Osteocyte (in vitro differentiated cells): Measurements from ENCODE around the gene VSIG10L2. TPM values are rescaled to one million over a fixed set of nuclear protein-coding genes. Genes with fewer than 3 reads are reported as not detected.
A peak's percentile ranks its signal among the peaks of the same experiment; 100 is the strongest.
"Not testable (repeated sequence)": the region's sequence is repeated elsewhere in the genome, so short reads cannot be mapped to it uniquely, and the experiment has no call there.

Experiments used
- DNase-seq: peaks from one replicate; pipeline ENCODE4 v3.0.0; 2021; ENCODE audit warnings: mixed read lengths; ENCODE audit not compliant: unreplicated experiment; ENCODE audit errors: extremely low spot score
- H3K27ac Mint-ChIP-seq: one replicate; pipeline ENCODE4 v1.8.0; 2021; ENCODE audit warnings: mild to moderate bottlenecking, mixed read lengths; ENCODE audit not compliant: unreplicated experiment
- H3K27me3 Mint-ChIP-seq: one replicate; pipeline ENCODE4 v1.8.0; 2021; ENCODE audit warnings: mixed read lengths; ENCODE audit not compliant: unreplicated experiment
- H3K36me3 Mint-ChIP-seq: one replicate; pipeline ENCODE4 v1.8.0; 2021; ENCODE audit warnings: mixed read lengths; ENCODE audit not compliant: unreplicated experiment
- H3K4me1 Mint-ChIP-seq: one replicate; pipeline ENCODE4 v1.8.0; 2021; ENCODE audit warnings: mixed read lengths; ENCODE audit not compliant: unreplicated experiment
- H3K4me3 Mint-ChIP-seq: one replicate; pipeline ENCODE4 v1.8.0; 2021; ENCODE audit warnings: mild to moderate bottlenecking, moderate library complexity, mixed read lengths; ENCODE audit not compliant: unreplicated experiment
- H3K9me3 Mint-ChIP-seq: one replicate; pipeline ENCODE4 v1.8.0; 2021; ENCODE audit warnings: mixed read lengths; ENCODE audit not compliant: unreplicated experiment
- total RNA-seq: library from RNA; stranded (reverse); gene quantifications from 2 replicates; pipeline ENCODE4 v1.2.1, GENCODE V29; 2021
- TF ChIP-seq, protein P1 (sequence below): fragments of 200-600 bp; sonication (generic); IDR thresholded peaks from 2 replicates; pipeline ENCODE4 v1.5.0; 2021; ENCODE audit warnings: antibody characterized with exemption, mild to moderate bottlenecking, moderate library complexity

Gene VSIG10L2
- total RNA-seq, 1 donor from 2014 or later, result not detected

DNA sequence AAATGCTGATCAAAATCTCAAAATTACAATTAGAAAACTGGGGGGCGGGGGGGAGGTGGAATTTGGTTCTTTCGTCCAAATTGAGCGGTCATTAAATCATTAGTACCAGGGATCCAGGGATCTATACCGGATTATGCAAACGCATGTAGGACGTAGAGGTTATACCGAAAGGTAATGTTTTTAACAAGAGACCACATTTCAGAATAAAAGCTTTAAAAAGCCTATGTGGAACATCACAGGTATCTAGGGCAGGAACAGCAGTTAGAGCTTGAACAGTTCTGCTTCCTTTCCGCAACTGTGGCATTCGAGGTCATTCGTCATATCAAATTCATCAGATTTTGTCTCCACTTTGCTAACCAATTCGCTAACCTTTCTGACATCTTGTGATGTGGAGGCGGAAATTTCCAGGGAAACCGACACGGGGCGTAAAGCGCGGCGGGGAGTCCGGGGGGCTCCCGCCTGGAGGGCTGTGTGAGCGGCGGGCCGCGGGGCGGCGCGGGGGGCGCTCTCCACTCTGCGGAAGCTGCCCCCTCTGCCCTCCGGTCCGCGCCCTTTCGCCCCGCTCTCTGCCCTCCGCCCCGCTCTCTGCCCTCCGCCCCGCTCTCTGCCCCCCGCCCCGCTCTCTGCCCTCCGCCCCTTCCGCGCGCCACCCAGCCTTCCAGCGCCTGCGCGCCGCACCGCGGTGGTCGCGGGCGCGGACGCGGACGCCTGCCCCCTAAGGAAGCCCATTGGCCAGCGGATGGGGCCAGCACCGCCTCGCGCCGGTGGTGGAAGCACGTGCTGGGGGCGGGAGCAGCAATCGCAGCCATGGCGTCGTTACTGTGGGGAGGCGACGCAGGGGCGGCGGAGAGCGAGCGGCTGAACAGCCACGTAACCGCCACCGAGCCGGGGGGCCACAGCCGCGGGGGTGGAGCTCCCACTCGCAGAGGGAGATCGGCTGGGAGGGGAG, 41.9 kb upstream of the VSIG10L2 start, which contains the start of gene DDX25:
Gene DDX25 (plus strand): TSS at position 798 of the 949 bp plus-strand sequence. CDS start 10 bp downstream, at position 808.
- peak within 1 kb of the TSS; percentile 93 for H3K4me3 Mint-ChIP-seq
- H3K27me3 Mint-ChIP-seq, result peaks cover 45% of the 10 kb centered on the region
- H3K27ac Mint-ChIP-seq, result no peak within 1 kb of the TSS
- no peaks in the 10 kb centered on the region for H3K9me3 Mint-ChIP-seq
- TF ChIP-seq, protein P1, sequence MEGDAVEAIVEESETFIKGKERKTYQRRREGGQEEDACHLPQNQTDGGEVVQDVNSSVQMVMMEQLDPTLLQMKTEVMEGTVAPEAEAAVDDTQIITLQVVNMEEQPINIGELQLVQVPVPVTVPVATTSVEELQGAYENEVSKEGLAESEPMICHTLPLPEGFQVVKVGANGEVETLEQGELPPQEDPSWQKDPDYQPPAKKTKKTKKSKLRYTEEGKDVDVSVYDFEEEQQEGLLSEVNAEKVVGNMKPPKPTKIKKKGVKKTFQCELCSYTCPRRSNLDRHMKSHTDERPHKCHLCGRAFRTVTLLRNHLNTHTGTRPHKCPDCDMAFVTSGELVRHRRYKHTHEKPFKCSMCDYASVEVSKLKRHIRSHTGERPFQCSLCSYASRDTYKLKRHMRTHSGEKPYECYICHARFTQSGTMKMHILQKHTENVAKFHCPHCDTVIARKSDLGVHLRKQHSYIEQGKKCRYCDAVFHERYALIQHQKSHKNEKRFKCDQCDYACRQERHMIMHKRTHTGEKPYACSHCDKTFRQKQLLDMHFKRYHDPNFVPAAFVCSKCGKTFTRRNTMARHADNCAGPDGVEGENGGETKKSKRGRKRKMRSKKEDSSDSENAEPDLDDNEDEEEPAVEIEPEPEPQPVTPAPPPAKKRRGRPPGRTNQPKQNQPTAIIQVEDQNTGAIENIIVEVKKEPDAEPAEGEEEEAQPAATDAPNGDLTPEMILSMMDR, result no peak
- peaks cover 10% of the 10 kb centered on the region for H3K36me3 Mint-ChIP-seq
- H3K4me1 Mint-ChIP-seq, result peaks cover 19% of the 10 kb centered on the region
- no peak for DNase-seq

DNA sequence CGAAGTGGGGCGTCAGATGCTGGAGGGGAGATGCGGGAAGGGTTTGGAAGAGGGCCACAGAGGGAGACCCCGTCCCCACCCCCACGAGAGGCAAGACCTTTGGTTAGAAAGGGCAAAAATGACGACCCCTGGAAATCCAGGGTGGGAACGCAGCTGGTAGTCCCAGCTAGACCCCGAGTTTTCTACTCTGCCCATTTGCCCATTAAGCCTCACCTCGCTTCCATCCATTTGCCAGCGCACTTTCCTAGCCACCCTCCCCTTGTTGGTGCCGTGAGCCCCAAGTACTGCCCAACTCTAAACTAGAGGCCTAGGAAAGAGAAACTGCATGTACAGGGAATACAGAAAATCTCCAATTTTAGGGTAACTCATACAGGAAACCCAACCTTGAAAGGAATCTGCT, 41.2 kb upstream of the VSIG10L2 start:
- H3K9me3 Mint-ChIP-seq, result no peaks in the 10 kb centered on the region
- peaks cover 7% of the 10 kb centered on the region for H3K36me3 Mint-ChIP-seq
- DNase-seq, result no peak
- peaks cover 19% of the 10 kb centered on the region for H3K4me1 Mint-ChIP-seq
- peaks cover 50% of the 10 kb centered on the region for H3K27me3 Mint-ChIP-seq
- peak overlapping the region; percentile 56 for H3K4me3 Mint-ChIP-seq
- TF ChIP-seq, protein P1, result no peak
- H3K27ac Mint-ChIP-seq, result no peak overlapping the region

DNA sequence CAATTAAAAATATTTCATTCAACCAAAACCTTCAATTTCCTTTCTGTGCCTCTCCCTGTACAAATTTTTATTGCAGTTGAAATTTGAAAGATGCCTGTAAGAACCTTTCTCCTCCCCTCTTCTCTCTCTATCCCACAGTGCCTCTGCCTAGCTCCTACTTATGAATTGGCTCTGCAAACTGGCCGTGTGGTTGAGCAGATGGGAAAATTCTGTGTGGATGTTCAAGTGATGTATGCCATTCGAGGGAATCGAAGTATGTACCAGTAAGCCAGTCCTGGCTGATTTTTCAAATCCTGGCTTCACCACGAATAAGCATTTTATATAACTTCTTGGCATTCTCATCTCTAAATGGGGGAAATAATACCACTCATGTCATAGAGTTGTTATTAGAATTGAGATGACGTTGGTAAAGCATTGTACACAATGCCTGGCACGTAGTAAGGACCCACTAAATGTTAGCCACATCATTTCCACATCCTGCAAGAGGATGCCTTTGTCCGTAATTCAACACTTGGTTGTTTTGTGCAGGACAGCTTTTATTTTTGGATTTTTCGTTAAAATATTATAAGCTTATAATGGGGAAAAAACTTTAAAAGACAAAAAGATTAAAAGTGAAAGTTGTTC, 35.5 kb upstream of the VSIG10L2 start:
- no peaks in the 10 kb centered on the region for H3K9me3 Mint-ChIP-seq
- no peak overlapping the region for H3K27ac Mint-ChIP-seq
- H3K27me3 Mint-ChIP-seq, result peaks cover 66% of the 10 kb centered on the region
- no peak overlapping the region for H3K4me3 Mint-ChIP-seq
- TF ChIP-seq, protein P1, result no peak
- no peaks in the 10 kb centered on the region for H3K4me1 Mint-ChIP-seq
- no peaks in the 10 kb centered on the region for H3K36me3 Mint-ChIP-seq
- no peak for DNase-seq

DNA sequence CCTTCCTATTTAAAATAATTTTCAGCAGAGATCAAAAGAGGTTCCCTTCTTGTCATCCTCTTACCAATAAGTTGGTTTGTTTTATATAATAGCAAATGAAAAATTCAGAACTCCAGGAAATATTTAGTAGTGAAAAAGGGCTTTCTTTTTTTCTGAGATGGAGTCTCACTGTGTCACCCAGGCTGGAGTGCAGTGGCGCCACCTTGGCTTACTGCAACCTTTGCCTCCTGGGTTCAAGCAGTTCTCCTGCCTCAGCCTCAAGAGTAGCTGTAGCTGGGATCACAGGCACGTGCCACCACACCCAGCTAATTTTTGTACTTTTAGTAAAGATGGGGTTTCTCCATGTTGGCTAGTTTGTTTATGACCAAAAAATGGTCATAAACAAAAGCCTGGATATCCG, 31.2 kb upstream of the VSIG10L2 start:
- not testable (repeated sequence) for H3K27ac Mint-ChIP-seq, H3K4me3 Mint-ChIP-seq, H3K9me3 Mint-ChIP-seq, H3K36me3 Mint-ChIP-seq, H3K4me1 Mint-ChIP-seq, DNase-seq
- H3K27me3 Mint-ChIP-seq, result peaks cover 64% of the 10 kb centered on the region

DNA sequence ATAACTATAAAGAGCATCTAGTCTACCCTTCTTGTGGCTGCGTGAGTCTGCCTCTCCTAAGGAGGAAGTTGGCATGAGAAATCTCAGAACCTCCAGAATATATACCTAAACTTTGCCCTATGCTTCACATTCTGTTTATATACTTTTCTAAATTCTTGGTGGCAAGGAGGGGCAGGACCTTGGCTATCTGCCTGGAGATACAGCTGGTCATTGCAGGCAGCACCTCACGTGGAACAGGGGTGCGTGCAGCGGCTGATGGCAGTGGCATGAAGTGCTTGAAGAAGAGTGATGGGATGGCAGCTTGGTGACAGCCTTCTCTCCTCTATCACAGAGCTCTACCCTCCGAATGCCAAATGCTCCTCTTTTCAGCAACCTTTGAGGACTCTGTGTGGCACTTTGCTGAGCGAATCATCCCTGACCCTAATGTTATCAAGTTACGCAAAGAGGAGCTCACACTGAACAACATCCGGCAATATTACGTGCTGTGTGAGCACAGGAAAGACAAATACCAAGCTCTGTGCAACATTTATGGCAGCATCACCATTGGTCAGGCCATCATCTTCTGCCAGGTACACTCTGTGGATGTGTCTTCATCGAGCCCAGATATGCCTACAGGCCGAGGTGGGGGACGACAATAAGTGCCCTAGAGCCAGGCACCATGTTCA, 29.0 kb upstream of the VSIG10L2 start:
- Mint-ChIP-seq H3K4me3 (no peak overlapping the region), H3K27ac (no peak overlapping the region), H3K9me3 (no peaks in the 10 kb centered on the region), H3K27me3 (peaks cover 49% of the 10 kb centered on the region), H3K36me3 (no peaks in the 10 kb centered on the region), H3K4me1 (no peaks in the 10 kb centered on the region)
- TF ChIP-seq, protein P1, result no peak
- DNase-seq, result no peak
